Measurements from ENCODE around the gene FLRT2.

DNA sequence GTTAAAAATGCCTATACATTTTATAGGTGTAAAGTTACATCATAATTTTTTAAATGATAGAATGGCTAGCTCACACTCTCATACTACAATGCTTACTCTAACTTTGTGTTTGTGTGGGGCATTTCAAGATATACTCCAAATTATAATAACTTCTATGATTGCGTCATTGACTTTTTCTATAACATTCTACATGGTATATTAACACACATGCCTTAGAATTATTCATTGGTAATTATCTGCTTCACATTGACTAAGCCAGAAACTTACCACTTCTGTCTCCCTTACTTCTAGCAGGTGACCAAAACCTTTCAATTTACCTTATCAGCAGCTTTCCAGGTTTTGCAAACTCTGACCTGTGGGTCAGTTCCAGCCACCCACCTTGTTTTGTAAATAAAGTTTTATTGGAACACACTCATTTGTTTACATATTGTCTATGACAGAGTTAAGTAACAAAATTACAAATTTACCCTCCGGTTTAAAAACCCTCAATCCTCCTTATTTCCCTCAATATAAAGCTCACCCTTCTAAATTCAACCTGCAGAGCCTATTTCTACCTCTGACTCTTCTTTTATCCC, 12.7 kb upstream of the FLRT2 start:
- TF ChIP-seq EZH2phosphoT487 (IDR thresholded peaks at IDR 0.05; ENCODE audit: insufficient read depth, low read depth) = no peak
- no peak for TF ChIP-seq EZH2 (IDR thresholded peaks at IDR 0.05; ENCODE audit: insufficient read depth, poor library complexity, severe bottlenecking)
